C4-2B (cell line): ENCODE measurements around the gene DHX29.

Source experiments
- ZFX ChIP-seq: fragments of 450-650 bp; IDR thresholded peaks from 2 replicates; pipeline ENCODE4 v1.6.1; 2017
- TF ChIP-seq, protein P1 (sequence below): fragments of 450-650 bp; conservative IDR thresholded peaks from 2 replicates; pipeline ENCODE4 v1.5.1; 2017; ENCODE audit warnings: mild to moderate bottlenecking

DNA sequence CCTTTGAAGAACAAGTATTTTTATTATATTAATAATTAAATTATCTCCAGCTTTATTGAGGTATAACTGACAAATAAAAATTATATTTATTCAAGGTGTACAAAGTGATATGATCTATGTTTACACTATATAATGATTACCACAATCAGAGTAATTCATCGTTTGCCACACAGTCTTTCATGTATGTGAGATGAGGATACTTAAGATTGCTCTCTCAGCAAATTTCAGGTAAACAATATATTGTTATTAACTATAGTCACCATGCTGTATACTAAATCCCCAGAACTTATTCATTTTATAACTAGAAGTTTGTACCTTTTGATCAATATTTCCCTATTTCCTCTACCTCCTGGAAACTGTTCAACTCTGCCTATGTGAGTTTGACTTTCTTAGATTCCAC is 57.4 kb downstream of the DHX29 start:
- TF ChIP-seq, protein P1, sequence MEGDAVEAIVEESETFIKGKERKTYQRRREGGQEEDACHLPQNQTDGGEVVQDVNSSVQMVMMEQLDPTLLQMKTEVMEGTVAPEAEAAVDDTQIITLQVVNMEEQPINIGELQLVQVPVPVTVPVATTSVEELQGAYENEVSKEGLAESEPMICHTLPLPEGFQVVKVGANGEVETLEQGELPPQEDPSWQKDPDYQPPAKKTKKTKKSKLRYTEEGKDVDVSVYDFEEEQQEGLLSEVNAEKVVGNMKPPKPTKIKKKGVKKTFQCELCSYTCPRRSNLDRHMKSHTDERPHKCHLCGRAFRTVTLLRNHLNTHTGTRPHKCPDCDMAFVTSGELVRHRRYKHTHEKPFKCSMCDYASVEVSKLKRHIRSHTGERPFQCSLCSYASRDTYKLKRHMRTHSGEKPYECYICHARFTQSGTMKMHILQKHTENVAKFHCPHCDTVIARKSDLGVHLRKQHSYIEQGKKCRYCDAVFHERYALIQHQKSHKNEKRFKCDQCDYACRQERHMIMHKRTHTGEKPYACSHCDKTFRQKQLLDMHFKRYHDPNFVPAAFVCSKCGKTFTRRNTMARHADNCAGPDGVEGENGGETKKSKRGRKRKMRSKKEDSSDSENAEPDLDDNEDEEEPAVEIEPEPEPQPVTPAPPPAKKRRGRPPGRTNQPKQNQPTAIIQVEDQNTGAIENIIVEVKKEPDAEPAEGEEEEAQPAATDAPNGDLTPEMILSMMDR, result no peak
- no peak for TF ChIP-seq ZFX
